Measurements from ENCODE around the gene CDHR2.

CDHR2 gene

DNA sequence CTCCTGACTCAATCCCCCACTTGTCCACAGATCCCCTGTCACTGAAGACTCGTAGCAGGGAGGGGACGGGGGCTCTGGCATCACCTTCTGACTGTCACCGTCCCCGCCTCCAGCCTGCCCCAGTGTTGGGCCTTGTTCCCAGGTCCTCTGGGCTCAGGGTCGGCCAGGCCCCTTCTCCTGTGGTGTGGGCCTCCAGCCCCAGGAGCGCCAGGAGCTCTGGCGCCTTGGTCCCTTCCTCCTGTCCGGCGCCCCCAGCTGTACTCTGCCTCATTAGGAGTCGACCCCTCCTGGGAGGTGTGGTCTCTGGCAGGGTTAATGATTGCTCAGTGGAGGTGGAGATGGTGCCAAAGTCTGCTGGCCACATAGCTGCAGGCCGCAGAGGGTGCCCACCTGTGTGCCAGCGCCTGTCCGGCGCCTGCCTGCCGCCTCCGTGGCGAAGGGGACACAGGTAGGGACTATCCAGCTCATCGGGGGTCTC, at the start of gene CDHR2:
Gene CDHR2 (plus strand): TSS at position 376 of the 478 bp plus-strand sequence. CDS start 16,011 bp downstream, outside the sequence.
- DNase-seq = no peak

GRCh38 chr5:176500511-176500910, 48.6 kb upstream of the CDHR2 start:
- no peak for DNase-seq

- DNase-seq = no peak
Observed at GRCh38 chr5:176501333-176501732, 47.8 kb upstream of the CDHR2 start.

- DNase-seq = no peak
Observed at GRCh38 chr5:176503496-176503895, 45.6 kb upstream of the CDHR2 start.

GRCh38 chr5:176507911-176508310, 41.2 kb upstream of the CDHR2 start:
- DNase-seq = no peak

DNA sequence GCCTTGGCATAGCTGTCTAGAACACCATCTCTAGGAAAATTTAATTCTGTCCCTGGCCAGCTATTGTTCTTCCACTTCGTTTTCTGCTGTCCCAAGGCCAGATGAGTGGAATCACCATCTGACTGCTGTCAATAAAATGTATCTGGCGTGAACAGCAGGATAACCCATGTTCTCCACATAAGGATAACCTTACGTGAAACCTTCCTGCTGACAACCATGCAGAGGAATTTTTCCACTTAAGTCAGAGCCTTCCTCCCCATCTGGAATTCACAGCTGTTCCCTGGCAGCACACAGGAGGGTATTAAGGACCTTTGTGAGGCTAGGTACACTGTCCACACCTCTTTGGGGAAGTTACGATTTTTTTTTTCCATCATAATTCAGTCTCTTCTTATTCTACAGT, 40.5 kb upstream of the CDHR2 start:
- no peak for DNase-seq

GRCh38 chr5:176513788-176514187, 35.4 kb upstream of the CDHR2 start:
- DNase-seq = no peak

GRCh38 chr5:176514244-176514950, 34.7 kb upstream of the CDHR2 start:
- DNase-seq = no peak

- DNase-seq = no peak
Observed at GRCh38 chr5:176515396-176515795, 33.7 kb upstream of the CDHR2 start.

DNA sequence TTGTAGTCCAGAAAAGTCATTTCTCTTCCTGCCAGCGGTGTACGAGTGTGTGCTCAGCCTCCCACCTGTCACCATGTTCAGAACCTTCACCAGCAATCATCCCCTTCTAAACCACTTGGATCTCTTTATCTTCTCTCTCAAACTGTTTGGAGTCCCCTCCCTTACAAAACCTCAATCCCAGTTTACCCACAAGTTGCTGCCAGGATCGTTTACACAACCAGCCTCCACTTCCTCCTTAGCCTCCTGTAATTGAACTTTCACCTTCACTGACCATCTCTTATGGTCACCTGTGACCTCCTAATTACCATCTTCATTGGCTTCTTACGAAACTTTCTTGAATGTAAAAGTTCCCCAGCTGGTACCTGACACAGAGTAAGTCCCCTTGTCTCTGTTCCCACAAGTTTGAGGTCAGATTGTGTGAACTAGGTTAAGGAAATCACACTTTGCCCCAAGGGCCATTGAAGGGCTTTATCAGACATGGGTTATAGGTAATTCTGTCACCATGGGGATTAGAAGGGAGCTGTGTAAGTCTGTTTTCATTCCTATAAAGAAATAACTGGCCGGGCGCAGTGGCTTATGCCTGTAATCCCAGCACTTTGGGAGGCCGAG, 32.0 kb upstream of the CDHR2 start:
- DNase-seq = no peak

GRCh38 chr5:176519810-176520720, 29.1 kb upstream of the CDHR2 start:
- DNase-seq = no peak

DNA sequence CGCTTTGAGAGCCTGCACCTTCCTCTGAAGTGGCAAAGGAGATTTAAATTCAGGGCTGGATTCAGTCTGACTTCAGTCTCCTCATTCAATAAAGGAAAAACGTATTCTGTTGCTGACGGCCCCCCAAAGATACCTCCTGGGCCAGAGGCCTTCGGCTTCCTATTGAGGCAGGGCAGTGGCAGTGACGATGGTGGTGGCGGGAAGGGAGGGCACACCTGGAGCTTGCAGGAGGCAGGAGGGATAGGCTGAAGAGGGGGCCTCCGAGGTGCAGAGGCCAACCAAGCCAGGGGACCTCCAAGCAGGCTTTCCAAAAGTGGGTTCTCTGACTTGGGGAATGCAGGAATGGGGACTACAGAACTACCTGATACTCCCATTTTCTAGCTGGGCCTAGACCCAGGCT, 27.9 kb upstream of the CDHR2 start:
- no peak for DNase-seq

- DNase-seq = no peak
Observed at GRCh38 chr5:176521699-176522263, 27.4 kb upstream of the CDHR2 start.

DNA sequence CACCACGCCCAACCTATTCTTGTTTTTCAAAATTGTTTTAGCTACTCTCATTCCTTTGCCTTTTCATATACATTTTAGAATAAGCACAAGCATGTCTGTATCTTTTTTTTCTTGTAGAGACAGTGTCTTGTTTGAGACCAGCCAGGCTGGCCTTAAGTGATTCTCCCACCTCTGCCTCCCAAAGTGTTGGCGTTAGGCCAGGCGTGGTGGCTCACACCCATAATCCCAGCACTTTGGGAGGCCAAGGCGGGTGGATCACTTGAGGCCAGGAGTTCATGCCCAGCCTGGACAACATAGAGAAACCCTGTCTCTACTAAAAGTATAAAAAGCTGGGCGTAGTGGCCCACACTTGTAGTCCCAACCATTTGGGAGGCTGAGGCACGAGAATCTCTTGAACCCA, 25.0 kb upstream of the CDHR2 start:
- no peak for DNase-seq

GRCh38 chr5:176524987-176525386, 24.2 kb upstream of the CDHR2 start:
- no peak for DNase-seq

GRCh38 chr5:176525677-176526076, 23.5 kb upstream of the CDHR2 start:
- DNase-seq = no peak

- DNase-seq = no peak
Observed at GRCh38 chr5:176526462-176526861, 22.7 kb upstream of the CDHR2 start.

DNA sequence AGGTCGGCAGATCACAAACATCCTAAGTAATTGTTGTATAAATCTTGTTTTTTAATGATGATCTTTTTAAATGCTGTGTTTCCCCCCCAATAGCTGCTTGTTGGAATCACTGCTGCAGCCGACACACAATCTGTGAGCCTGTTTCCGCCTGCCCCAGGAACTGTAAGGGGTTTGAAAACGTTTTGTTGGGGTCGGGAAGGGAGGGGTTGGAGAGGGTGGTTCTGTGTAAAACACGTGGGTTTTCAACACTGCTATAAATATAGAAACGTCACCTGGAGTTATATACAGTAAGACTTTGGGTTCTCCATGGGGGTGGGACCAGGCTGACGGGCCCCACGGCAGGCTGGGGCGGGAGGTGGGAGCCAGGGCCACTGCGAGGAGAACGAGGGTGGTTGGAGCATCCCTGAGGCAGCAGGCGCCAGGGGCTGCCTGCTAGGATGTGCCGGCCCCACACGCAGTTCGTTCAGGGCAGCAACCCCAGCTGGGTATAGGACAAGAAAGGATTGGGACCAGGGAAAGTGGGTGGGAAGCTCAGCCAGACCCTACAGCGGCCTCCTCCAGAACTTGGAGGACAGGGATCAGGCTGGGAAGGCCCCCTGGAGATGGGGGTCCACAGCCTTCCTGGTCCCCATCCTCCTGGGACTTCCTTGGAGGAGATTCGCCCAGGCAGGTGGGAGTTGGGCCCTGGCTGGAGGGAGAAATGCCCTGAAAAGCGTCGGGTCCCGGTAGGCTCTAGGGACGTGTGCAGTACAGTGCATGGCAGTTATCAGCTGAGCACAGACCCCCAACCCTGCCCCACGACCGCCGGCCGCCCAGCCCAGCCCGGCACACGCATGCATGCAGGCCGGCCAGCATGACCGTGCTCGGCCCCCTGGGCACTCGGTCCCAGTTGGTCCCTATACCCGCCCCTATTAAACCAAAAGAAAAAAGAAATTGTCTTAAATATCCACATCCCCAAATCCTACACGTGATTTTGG, 21.6 kb upstream of the CDHR2 start:
- no peak for DNase-seq

DNA sequence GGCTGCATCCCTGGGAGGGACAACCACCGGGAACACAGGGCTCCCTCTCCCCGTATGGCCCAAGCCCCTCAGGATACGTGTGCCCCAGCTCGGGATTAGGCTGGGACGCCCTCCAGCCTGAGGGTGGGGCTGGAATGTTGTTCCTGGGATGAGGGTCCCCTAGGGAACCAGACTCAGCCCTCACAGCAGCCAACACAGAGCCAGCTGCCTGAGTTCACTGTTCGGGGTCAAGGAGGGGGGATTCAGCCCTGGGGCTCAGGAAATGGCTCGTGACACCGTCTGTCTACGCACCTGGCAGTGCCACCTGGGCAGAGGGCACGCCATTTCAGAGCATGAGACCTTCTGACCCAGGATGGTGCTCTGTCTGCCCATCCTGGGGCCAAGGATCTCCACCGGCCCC, 20.8 kb upstream of the CDHR2 start:
- DNase-seq = no peak

- no peak for DNase-seq
Observed at GRCh38 chr5:176528761-176529115, 20.4 kb upstream of the CDHR2 start.

DNA sequence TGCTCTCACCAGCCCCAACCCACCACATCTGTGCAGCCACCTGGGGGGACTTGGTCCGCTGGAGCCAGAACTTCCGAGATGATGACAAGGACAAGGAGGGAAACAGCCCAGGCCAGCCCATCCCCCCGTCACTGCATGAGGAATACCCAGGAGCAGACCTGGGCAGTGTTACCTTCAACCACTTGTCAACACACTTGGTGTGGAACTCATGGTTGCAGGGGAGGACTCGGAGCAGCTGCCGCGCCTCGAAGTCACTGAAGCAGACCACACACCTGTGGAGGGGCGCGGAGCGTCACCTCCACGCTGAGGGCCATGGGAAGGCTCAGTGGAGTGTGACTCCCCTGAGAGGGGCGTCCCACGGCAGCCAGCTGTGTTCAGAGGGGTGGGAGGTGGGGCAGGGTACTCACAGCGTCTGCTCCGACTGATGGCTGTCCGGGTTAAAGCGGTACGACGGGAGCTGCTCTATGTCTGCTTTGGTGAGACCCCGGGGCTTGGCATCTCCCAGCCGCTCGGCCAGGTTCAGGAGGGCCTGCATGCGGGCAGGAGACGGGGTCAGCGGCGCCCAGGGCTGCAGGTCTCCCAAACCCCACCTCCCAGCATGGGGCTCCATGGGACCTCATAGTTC, 19.9 kb upstream of the CDHR2 start:
- no peak for DNase-seq

GRCh38 chr5:176529741-176530141, 19.4 kb upstream of the CDHR2 start:
- DNase-seq = peak; percentile 32
